COLO668 (cell line): ENCODE results near the gene UGGT1.

Experiments used
- DNase-seq: peaks from one replicate; lab custom pipeline; 2025; ENCODE audit not compliant: unreplicated experiment; lab: John Stamatoyannopoulos, UW

The UGGT1 gene

GRCh38 chr2:128215897-128216642, 125.1 kb downstream of the UGGT1 start:
- no peak for DNase-seq

GRCh38 chr2:128217671-128218070, 126.7 kb downstream of the UGGT1 start:
- no peak for DNase-seq

- no peak for DNase-seq
Observed at GRCh38 chr2:128219891-128220290, 128.9 kb downstream of the UGGT1 start.

GRCh38 chr2:128227862-128228261, 136.9 kb downstream of the UGGT1 start:
- no peak for DNase-seq

GRCh38 chr2:128228894-128229293, 137.9 kb downstream of the UGGT1 start:
- no peak for DNase-seq

DNA sequence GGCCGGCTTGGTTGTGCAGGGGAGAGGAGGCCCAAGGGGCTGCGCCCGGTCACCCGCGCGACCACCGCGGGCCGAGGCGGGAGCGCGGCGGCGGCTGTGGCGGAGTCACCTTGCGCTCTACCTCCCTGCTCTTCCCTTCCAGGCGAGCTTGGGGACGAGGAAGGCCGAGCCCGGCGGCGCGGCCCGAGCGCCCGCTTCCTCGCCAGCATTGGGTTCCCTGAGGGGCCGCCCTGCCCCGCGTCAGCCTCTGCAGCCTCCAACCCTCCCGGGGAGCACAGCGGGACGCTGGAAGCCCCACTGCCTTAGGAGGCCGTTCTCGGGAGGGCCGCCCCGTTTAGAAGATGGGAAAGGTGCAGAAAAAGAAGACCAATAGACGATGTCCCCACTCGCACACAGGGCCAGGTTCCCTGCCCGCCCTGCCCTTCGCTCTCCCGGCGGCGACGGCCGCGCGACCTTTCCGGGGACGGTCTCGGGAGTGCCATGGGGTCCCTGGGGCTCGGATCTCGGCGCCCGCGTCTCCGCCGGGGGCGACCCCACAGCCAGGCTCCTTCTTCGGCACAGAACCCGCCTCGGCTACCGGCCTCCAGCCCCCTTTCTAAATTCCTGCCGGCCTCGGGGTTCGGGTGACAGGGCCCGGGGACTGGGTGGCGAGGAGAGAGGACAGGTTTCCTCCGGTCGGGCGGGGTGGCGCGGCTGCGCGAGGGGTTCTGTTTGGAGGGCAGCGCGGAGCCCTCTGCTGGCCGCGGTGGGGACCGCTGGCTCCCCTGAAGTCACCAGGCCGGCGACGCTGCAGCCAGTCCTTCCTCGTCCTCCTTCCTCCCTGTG, 142.2 kb downstream of the UGGT1 start:
- DNase-seq, result peak; percentile 91

- DNase-seq, result no peak
Observed at GRCh38 chr2:128233790-128234395, 142.9 kb downstream of the UGGT1 start.

DNA sequence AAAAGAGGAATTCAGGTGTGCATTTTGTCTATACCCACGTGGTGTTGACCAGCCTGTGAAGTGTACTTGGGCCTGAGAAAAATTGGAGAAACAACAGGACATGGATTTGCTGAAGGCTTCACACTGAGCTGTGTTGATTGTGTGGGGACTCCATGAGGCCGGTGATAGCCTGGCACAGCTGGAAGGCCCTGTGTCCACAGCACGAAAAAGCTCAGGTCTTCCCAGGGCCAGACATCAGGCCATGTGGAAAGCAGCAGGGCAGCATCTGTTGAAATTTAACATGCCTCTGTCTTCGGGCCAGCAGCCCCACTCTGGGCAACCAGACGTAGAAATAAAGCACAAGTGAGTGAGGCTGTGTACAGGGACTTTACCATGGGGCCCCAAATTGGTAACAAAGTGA, 143.6 kb downstream of the UGGT1 start:
- DNase-seq, result no peak

GRCh38 chr2:128235581-128235980, 144.6 kb downstream of the UGGT1 start:
- DNase-seq, result no peak

- no peak for DNase-seq
Observed at GRCh38 chr2:128236491-128237035, 145.6 kb downstream of the UGGT1 start.

DNA sequence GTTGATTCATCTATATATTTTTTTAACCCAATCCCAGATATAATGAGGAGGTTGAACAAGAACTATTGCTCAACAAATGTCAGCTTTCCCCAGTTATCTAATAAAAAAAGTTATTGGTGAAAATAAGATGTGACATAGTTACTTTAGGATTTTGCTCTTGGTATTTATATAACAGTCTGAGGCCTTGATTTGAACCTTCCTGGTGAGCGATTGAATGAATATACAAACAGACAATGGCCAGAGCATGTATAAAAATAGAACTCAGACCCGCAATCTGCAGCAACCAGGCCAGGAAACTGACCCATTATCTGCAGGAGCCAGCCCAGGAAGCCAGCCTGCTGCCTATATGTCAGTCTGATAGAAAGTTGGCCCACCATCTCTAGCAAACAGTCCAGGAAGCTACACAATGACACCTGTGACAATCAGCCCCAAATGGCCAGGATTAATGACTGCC, 146.1 kb downstream of the UGGT1 start:
- no peak for DNase-seq

DNA sequence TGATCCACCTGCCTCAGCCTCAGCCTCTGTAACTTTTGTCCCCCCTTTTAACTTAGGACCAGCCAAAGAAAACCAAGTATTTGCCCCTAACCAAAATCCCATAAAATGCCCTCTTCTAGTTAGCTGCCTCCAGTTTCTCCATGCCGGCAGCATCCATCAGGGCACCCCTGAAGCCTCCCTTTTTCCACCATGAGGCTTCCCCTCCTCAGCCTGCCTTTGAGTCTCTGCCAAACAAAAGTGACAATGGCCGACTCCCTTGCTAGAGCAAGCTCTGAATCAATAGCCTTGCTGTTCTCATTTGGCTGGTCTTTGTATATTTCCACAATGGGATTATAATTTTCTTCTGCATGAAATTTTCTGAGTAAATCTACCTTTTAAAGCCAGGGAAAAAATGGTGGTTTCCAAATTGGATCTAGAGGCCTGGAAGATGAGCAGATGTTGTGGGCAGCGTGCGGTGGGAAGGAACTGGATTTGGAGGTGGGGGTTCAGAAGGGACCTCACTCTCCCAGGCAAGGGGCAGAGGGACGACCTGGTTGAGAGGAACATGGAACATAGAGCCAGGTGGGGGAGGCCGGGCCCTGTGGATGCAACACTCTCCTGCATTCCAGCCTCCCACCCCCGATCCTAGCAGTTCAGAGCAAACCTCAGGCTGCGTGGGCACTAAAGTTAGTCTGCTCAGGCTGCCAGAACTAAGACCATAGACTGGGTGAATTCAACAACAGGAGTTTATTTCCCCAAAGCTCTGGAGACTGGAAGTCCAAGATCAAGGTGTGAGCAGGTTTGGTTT, 147.1 kb downstream of the UGGT1 start:
- no peak for DNase-seq

- no peak for DNase-seq
Observed at GRCh38 chr2:128241896-128242295, 150.9 kb downstream of the UGGT1 start.
